ENCODE data around the gene HCRT. TPM values are rescaled to one million over a fixed set of nuclear protein-coding genes. Genes with fewer than 3 reads are reported as not detected.

HCRT gene, protein sequence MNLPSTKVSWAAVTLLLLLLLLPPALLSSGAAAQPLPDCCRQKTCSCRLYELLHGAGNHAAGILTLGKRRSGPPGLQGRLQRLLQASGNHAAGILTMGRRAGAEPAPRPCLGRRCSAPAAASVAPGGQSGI
- not detected in 2 replicates for total RNA-seq

GRCh38 chr17:42184713-42185620 lies at the start of gene HCRT:
TSS of gene HCRT (minus strand) at chr17:42185452. CDS start at chr17:42185365, 87 bp downstream.
- H2AFZ ChIP-seq (ENCODE audit: low read length): peak within 1 kb of the TSS; percentile 88
- no peak for DNase-seq (ENCODE audit: insufficient read length, low spot score, missing footprints)
- no peaks in the 10 kb centered on the region for H4K20me1 ChIP-seq (ENCODE audit: insufficient read depth, low read length)
- peaks cover 22% of the 10 kb centered on the region for H3K27me3 ChIP-seq (ENCODE audit: insufficient read depth, low read length)
- no peaks in the 10 kb centered on the region for H3K79me2 ChIP-seq (ENCODE audit: insufficient read depth, low read length)
- peaks cover 26% of the 10 kb centered on the region for H3K4me1 ChIP-seq (ENCODE audit: insufficient read depth, low read length)
- H3K27ac ChIP-seq (ENCODE audit: low read depth, low read length): no peak within 1 kb of the TSS
- H3K4me3 ChIP-seq (ENCODE audit: insufficient read depth, low read length): peak within 1 kb of the TSS; percentile 82
- no peaks in the 10 kb centered on the region for H3K36me3 ChIP-seq (ENCODE audit: insufficient read depth, low read length)
- no peak for TF ChIP-seq CTCF (IDR thresholded peaks at IDR 0.05; ENCODE audit: extremely low read depth, low read depth, low read length)
- H3K9me3 ChIP-seq (ENCODE audit: low read depth, low read length): no peaks in the 10 kb centered on the region
- H3K4me2 ChIP-seq (ENCODE audit: insufficient read depth, low read length): peak within 1 kb of the TSS; percentile 94

- Histone ChIP-seq H3K4me1 (ENCODE audit: insufficient read depth, low read length) (no peaks in the 10 kb centered on the region), H3K27me3 (ENCODE audit: insufficient read depth, low read length) (no peaks in the 10 kb centered on the region), H3K27ac (ENCODE audit: low read depth, low read length) (no peak overlapping the region), H3K9me3 (ENCODE audit: low read depth, low read length) (no peaks in the 10 kb centered on the region), H3K4me3 (ENCODE audit: insufficient read depth, low read length) (no peak overlapping the region), H3K79me2 (ENCODE audit: insufficient read depth, low read length) (peaks cover 19% of the 10 kb centered on the region), H4K20me1 (ENCODE audit: insufficient read depth, low read length) (peaks cover 5% of the 10 kb centered on the region), H2AFZ (ENCODE audit: low read length) (no peak overlapping the region), H3K4me2 (ENCODE audit: insufficient read depth, low read length) (no peak overlapping the region), H3K36me3 (ENCODE audit: insufficient read depth, low read length) (no peaks in the 10 kb centered on the region)
- TF ChIP-seq CTCF (IDR thresholded peaks at IDR 0.05; ENCODE audit: extremely low read depth, low read depth, low read length): no peak
- no peak for DNase-seq (ENCODE audit: insufficient read length, low spot score, missing footprints)
These were observed 48.7 kb upstream of the HCRT start for GRCh38 chr17:42233994-42234393.

GRCh38 chr17:42233156-42233555 lies 47.9 kb upstream of the HCRT start:
- Histone ChIP-seq H2AFZ (ENCODE audit: low read length) (no peak overlapping the region), H3K9me3 (ENCODE audit: low read depth, low read length) (no peaks in the 10 kb centered on the region), H4K20me1 (ENCODE audit: insufficient read depth, low read length) (peaks cover 9% of the 10 kb centered on the region), H3K79me2 (ENCODE audit: insufficient read depth, low read length) (peaks cover 17% of the 10 kb centered on the region), H3K27ac (ENCODE audit: low read depth, low read length) (no peak overlapping the region), H3K4me1 (ENCODE audit: insufficient read depth, low read length) (peaks cover 7% of the 10 kb centered on the region), H3K36me3 (ENCODE audit: insufficient read depth, low read length) (no peaks in the 10 kb centered on the region), H3K4me3 (ENCODE audit: insufficient read depth, low read length) (no peak overlapping the region), H3K27me3 (ENCODE audit: insufficient read depth, low read length) (no peaks in the 10 kb centered on the region), H3K4me2 (ENCODE audit: insufficient read depth, low read length) (no peak overlapping the region)
- no peak for TF ChIP-seq CTCF (IDR thresholded peaks at IDR 0.05; ENCODE audit: extremely low read depth, low read depth, low read length)
- no peak for DNase-seq (ENCODE audit: insufficient read length, low spot score, missing footprints)

GRCh38 chr17:42230225-42230624 lies 45.0 kb upstream of the HCRT start:
- Histone ChIP-seq H3K4me2 (ENCODE audit: insufficient read depth, low read length) (no peak overlapping the region), H3K9me3 (ENCODE audit: low read depth, low read length) (no peaks in the 10 kb centered on the region), H4K20me1 (ENCODE audit: insufficient read depth, low read length) (peaks cover 13% of the 10 kb centered on the region), H3K27me3 (ENCODE audit: insufficient read depth, low read length) (no peaks in the 10 kb centered on the region), H3K79me2 (ENCODE audit: insufficient read depth, low read length) (peaks cover 3% of the 10 kb centered on the region), H2AFZ (ENCODE audit: low read length) (no peak overlapping the region), H3K4me1 (ENCODE audit: insufficient read depth, low read length) (peaks cover 12% of the 10 kb centered on the region), H3K27ac (ENCODE audit: low read depth, low read length) (no peak overlapping the region), H3K4me3 (ENCODE audit: insufficient read depth, low read length) (no peak overlapping the region), H3K36me3 (ENCODE audit: insufficient read depth, low read length) (no peaks in the 10 kb centered on the region)
- DNase-seq (ENCODE audit: insufficient read length, low spot score, missing footprints): no peak
- no peak for TF ChIP-seq CTCF (IDR thresholded peaks at IDR 0.05; ENCODE audit: extremely low read depth, low read depth, low read length)

Measured in osteoblast (primary cell).